ENCODE measurements around the gene BCAS1.

DNA sequence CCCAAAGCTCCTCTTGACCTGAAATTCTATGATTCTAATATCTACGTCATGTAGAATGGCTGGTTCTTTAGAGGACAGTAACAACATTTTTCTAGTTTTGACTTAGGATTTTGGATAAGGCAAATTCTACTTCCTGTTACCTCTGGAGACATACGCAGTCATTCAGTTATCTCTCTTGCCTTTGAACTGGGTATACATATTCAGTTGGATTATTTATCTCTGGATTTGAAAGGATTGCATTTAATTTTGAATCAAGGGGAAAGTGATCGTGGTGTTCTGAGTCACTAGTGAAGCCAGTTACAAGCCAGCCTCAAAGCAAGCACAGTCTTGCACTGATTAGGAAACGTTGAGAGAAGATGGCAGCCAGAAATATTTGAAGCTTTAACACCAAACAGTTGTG, 35.3 kb upstream of the BCAS1 start:
- TF ChIP-seq POLR2AphosphoS5 (IDR thresholded peaks at IDR 0.05; ENCODE audit: low read depth, low read length) (no peak), SIN3A (IDR thresholded peaks at IDR 0.05; ENCODE audit: low read depth) (no peak), EZH2 (IDR thresholded peaks at IDR 0.05) (no peak), POLR2A (IDR thresholded peaks at IDR 0.05; ENCODE audit: borderline replicate concordance, extremely low read depth, insufficient read depth, insufficient read length) (no peak), ZFX (IDR thresholded peaks at IDR 0.05) (no peak), SRF (IDR thresholded peaks at IDR 0.05; ENCODE audit: low read depth) (no peak), CEBPB (IDR thresholded peaks at IDR 0.05; ENCODE audit: low read depth) (no peak), YY1 (IDR thresholded peaks at IDR 0.05; ENCODE audit: extremely low read depth, insufficient replicate concordance, low read depth, low read length) (no peak)
- TF ChIP-seq, protein P1, sequence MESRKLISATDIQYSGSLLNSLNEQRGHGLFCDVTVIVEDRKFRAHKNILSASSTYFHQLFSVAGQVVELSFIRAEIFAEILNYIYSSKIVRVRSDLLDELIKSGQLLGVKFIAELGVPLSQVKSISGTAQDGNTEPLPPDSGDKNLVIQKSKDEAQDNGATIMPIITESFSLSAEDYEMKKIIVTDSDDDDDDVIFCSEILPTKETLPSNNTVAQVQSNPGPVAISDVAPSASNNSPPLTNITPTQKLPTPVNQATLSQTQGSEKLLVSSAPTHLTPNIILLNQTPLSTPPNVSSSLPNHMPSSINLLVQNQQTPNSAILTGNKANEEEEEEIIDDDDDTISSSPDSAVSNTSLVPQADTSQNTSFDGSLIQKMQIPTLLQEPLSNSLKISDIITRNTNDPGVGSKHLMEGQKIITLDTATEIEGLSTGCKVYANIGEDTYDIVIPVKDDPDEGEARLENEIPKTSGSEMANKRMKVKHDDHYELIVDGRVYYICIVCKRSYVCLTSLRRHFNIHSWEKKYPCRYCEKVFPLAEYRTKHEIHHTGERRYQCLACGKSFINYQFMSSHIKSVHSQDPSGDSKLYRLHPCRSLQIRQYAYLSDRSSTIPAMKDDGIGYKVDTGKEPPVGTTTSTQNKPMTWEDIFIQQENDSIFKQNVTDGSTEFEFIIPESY (IDR thresholded peaks at IDR 0.05; ENCODE audit: extremely low read depth, insufficient replicate concordance, low read length), result no peak
- TF ChIP-seq, protein P2, sequence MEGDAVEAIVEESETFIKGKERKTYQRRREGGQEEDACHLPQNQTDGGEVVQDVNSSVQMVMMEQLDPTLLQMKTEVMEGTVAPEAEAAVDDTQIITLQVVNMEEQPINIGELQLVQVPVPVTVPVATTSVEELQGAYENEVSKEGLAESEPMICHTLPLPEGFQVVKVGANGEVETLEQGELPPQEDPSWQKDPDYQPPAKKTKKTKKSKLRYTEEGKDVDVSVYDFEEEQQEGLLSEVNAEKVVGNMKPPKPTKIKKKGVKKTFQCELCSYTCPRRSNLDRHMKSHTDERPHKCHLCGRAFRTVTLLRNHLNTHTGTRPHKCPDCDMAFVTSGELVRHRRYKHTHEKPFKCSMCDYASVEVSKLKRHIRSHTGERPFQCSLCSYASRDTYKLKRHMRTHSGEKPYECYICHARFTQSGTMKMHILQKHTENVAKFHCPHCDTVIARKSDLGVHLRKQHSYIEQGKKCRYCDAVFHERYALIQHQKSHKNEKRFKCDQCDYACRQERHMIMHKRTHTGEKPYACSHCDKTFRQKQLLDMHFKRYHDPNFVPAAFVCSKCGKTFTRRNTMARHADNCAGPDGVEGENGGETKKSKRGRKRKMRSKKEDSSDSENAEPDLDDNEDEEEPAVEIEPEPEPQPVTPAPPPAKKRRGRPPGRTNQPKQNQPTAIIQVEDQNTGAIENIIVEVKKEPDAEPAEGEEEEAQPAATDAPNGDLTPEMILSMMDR (IDR thresholded peaks at IDR 0.05 in 2 of 3, conservative IDR thresholded peaks at IDR 0.05 in 1 of 3; ENCODE audit: borderline replicate concordance in 1 of 3, insufficient read depth in 1 of 3, low read depth in 2 of 3, low read length in 2 of 3), result no peak
- TF ChIP-seq, protein P3, sequence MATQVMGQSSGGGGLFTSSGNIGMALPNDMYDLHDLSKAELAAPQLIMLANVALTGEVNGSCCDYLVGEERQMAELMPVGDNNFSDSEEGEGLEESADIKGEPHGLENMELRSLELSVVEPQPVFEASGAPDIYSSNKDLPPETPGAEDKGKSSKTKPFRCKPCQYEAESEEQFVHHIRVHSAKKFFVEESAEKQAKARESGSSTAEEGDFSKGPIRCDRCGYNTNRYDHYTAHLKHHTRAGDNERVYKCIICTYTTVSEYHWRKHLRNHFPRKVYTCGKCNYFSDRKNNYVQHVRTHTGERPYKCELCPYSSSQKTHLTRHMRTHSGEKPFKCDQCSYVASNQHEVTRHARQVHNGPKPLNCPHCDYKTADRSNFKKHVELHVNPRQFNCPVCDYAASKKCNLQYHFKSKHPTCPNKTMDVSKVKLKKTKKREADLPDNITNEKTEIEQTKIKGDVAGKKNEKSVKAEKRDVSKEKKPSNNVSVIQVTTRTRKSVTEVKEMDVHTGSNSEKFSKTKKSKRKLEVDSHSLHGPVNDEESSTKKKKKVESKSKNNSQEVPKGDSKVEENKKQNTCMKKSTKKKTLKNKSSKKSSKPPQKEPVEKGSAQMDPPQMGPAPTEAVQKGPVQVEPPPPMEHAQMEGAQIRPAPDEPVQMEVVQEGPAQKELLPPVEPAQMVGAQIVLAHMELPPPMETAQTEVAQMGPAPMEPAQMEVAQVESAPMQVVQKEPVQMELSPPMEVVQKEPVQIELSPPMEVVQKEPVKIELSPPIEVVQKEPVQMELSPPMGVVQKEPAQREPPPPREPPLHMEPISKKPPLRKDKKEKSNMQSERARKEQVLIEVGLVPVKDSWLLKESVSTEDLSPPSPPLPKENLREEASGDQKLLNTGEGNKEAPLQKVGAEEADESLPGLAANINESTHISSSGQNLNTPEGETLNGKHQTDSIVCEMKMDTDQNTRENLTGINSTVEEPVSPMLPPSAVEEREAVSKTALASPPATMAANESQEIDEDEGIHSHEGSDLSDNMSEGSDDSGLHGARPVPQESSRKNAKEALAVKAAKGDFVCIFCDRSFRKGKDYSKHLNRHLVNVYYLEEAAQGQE (IDR thresholded peaks at IDR 0.05; ENCODE audit: low read depth), result no peak
